HL-60/S4 (cell line): ENCODE measurements around the gene NCOA3.
"Not testable (repeated sequence)": the region's sequence is repeated elsewhere in the genome, so short reads cannot be mapped to it uniquely, and the experiment has no call there.

Experiments
- in situ Hi-C: fragments of 300-500 bp; cut with MboI; formaldehyde crosslinking; loops from 2 replicates; pipeline ENCODE4 v1.14.3; 2022; ENCODE audit warnings: low sequenced_read_pairs

Gene NCOA3

GRCh38 chr20:47501482-47502270, at the start of gene NCOA3:
Gene NCOA3 (plus strand): TSS chr20:47501887. CDS start chr20:47622248, 120,361 bp downstream.
- in situ Hi-C loops = no loop called here

GRCh38 chr20:47452736-47453161, 48.9 kb upstream of the NCOA3 start:
- in situ Hi-C loops = no loop called here

- in situ Hi-C loops = no loop called here
Measured at GRCh38 chr20:47453167-47453782, 48.4 kb upstream of the NCOA3 start.

GRCh38 chr20:47454298-47455132, 47.2 kb upstream of the NCOA3 start:
- in situ Hi-C loops = no loop called here

GRCh38 chr20:47455133-47456040, 46.3 kb upstream of the NCOA3 start:
- in situ Hi-C loops = no loop called here

GRCh38 chr20:47456041-47456537, 45.6 kb upstream of the NCOA3 start:
- in situ Hi-C loops = no loop called here

- in situ Hi-C loops = no loop called here
Measured at GRCh38 chr20:47456952-47457724, 44.5 kb upstream of the NCOA3 start.

GRCh38 chr20:47458280-47459050, 43.2 kb upstream of the NCOA3 start:
- in situ Hi-C loops = not testable (repeated sequence)

GRCh38 chr20:47459344-47460073, 42.2 kb upstream of the NCOA3 start:
- in situ Hi-C loops = no loop called here

GRCh38 chr20:47460761-47461112, 41.0 kb upstream of the NCOA3 start:
- in situ Hi-C loops = not testable (repeated sequence)

- in situ Hi-C loops = no loop called here
Measured at GRCh38 chr20:47461120-47461685, 40.5 kb upstream of the NCOA3 start.

- in situ Hi-C loops = not testable (repeated sequence)
Measured at GRCh38 chr20:47461906-47462305, 39.8 kb upstream of the NCOA3 start.

- in situ Hi-C loops = no loop called here
Measured at GRCh38 chr20:47464380-47465101, 37.1 kb upstream of the NCOA3 start.

GRCh38 chr20:47465335-47466090, 36.2 kb upstream of the NCOA3 start:
- in situ Hi-C loops = no loop called here

- in situ Hi-C loops = no loop called here
Measured at GRCh38 chr20:47466213-47466612, 35.5 kb upstream of the NCOA3 start.

- in situ Hi-C loops = no loop called here
Measured at GRCh38 chr20:47466704-47467459, 34.8 kb upstream of the NCOA3 start.
